HCEC 1CT (cell line): ENCODE measurements around the gene DDX41.
"Not testable (repeated sequence)": the region's sequence is repeated elsewhere in the genome, so short reads cannot be mapped to it uniquely, and the experiment has no call there.

Source experiments
- DNase-seq: peaks from one replicate; pipeline ENCODE4 v3.0.0-alpha.2; 2017

The DDX41 gene

DNA sequence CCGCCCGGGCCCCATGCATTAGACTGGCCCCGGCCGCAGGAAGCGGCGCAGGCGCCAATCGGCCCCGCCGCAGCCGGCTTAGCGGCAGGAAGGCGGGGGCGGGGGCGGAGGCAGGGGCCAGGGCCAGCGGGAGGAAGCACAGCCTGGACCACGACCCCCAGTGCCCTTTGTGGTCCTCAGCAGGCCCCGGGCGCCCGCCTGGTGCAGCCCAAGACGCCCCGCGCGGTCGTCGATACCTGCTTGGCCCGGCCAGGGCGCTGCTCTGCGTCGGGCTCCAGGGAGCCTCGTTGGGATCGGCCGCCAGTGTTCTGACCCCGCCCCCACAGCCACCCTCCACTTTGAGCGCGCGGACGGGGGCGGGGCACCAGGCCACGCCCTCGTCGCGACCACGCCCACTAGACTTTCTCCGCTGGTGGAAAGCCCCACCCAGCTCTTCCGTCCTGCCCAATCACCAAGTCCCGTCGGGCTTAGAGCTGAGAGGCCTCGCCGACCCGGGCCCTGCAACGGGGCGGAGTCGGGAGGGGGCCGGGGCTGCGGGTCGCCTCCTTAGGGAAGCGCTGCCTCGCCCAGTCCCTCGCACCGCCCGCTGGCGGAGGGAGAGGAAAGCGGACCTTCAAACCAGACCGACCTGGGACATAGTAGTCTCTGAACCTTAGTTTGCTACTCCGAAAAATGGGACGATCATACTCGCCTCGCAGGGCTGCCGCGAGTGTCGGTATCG is 19.3 kb downstream of the DDX41 start, which contains the start of gene PDLIM7:
PDLIM7 (minus strand) TSS at position 313 of the 721 bp plus-strand sequence. CDS start 1,092 bp downstream, outside the sequence.
- DNase-seq: peak; percentile 98

- peak; percentile 96 for DNase-seq
These were observed 20.0 kb downstream of the DDX41 start for GRCh38 chr5:177496727-177497291.

DNA sequence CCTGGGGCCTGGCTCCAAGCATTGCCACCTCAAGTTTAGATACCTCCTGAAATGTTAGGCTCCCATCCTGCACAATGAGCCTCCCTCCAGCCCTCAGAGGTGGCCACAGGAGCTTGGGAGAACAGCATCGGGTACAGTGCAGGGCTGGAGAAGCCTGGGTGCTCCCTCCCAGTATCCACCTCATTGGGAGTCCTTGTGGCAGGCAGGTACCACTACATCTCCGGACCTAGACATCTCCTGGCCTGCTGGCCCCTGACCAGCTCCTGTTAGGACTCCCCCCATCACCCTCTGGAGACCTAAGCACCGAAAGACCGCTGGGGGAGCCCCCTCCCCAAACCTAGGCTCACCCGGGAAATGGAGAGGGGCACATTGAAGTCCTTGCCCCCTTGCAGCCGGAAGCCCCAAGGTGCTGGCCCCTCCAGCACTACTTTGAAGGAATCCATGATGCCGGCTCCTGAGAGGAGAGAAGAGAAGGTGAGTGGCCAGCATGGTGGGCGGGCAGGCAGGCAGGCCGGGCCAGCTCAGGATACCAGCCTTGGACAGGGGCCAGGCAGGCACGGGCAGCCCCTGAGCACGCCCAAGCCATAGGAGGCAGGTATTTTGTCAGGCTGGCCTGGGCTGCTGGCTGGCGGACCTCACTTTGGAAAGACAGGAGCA is 20.6 kb downstream of the DDX41 start:
- DNase-seq: peak; percentile 70

DNA sequence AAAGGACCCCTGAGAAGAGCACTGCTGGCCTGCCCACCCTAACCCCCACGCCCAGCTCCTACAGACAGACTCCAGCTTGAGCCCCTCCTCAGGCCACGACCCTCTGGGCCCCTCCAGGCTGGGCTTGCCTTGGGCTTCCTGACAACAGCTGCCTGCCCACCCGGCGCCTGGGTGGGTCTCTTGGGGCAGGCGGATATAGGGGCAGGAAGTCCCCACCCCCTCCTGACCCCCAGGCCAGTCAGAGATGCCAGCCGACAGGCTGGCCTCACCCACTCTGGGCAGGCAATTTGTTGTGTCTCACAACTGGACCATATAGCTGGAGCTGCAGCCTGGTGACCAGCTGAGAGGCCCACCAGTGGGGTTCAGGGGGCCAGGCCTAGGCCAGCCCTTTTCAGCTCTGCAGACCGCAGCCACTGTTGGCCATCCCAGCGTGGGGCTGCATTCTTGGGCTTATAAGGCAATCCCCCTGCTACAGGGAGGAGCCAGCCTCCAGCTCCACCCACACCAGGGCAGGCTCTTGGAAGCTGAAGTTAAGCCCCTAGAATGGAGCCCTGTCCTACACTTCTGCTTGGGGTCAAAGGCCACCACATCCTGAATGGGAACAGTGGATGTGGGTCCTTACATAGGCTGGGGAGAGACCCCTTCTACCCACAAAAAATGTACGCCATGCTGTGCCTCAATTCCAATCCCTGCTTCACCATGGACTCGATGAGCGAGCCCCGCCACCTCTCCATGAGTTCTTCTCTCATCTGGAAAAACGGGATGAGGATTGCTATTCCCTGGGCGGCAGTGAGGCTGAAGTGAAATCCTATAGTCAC is 21.3 kb downstream of the DDX41 start:
- DNase-seq: peak; percentile 92

GRCh38 chr5:177494346-177495195 is 22.2 kb downstream of the DDX41 start:
- peak; percentile 90 for DNase-seq

- DNase-seq: no peak
These were observed 22.9 kb downstream of the DDX41 start for GRCh38 chr5:177493795-177494345.

DNA sequence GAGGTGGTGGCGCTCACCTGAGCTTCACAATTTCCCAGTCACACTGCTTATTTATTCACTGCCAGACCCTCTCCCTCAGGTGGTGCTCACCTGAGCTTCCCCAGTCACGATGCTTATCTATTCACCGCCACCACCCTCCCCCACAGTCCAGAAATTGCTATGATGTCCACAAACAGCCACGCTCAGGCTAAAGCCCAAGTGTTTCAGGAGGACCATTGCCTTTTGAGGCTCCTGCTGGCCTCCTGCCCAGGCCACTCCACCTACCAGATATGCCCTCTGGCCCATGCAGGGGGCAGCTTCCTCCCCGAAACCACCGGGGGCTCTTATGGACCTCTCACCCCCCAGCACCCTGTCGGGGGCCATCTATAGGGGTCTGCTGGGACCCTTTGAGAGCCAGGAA is 23.9 kb downstream of the DDX41 start:
- DNase-seq: no peak

GRCh38 chr5:177491983-177492746 is 24.6 kb downstream of the DDX41 start:
- no peak for DNase-seq

- no peak for DNase-seq
These were observed 25.3 kb downstream of the DDX41 start for GRCh38 chr5:177491429-177491945.

GRCh38 chr5:177490992-177491391 is 25.8 kb downstream of the DDX41 start:
- DNase-seq: no peak

- no peak for DNase-seq
These were observed 26.3 kb downstream of the DDX41 start for GRCh38 chr5:177490311-177490991.

DNA sequence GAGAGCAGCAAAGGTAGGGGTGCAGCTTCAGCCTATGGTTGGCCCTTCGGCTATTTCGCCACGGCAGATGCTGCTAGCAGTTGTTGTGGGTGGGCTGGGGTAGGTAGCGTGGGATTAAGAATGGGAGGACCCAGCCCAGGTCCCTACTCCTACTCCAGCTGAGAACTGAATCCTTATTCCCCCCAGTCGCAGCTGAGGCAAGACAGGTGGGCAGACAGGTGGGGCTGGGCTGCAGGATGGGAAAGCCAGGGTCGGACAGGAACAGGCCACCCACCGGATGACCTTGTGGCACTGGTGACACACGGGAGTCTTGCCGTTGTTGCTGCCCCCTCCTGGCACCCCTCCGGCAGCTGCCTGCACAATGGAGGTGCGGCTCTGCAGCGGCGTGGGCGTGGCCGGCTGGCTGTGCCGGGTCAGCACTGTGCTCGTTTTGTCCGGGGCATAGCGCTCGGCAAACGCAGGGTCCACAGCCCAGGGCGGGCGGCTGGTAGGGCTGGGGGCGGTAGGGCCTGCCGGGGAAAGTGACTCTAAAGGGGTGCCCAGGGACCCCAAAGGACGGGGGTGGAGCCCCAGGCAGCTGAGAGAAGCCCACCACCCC is 27.5 kb downstream of the DDX41 start:
- DNase-seq: no peak

GRCh38 chr5:177487975-177488374 is 28.8 kb downstream of the DDX41 start:
- DNase-seq: no peak

GRCh38 chr5:177487144-177487543 is 29.6 kb downstream of the DDX41 start:
- DNase-seq: no peak

DNA sequence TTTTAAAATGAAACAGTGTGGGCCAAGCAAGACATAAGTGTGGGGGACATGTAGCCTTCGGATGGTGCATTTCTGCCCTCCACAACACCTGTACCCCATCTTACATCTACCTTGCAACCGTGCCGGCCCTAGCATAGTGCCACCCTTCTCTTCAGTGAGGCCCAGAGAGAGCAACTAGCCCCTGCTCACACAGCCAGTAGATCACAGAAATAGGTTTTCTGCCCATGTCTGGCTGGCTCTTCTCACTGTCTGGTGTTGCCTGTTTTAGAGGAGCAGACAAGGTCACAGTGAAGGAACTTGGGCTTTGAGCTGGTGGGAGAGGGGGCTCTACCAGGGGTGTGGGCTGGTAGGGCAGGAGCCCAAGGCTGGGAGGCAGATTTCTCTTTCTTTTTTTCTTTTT is 30.5 kb downstream of the DDX41 start:
- no peak for DNase-seq

GRCh38 chr5:177485753-177486152 is 31.0 kb downstream of the DDX41 start:
- not testable (repeated sequence) for DNase-seq

GRCh38 chr5:177484902-177485549 is 31.7 kb downstream of the DDX41 start:
- no peak for DNase-seq

DNA sequence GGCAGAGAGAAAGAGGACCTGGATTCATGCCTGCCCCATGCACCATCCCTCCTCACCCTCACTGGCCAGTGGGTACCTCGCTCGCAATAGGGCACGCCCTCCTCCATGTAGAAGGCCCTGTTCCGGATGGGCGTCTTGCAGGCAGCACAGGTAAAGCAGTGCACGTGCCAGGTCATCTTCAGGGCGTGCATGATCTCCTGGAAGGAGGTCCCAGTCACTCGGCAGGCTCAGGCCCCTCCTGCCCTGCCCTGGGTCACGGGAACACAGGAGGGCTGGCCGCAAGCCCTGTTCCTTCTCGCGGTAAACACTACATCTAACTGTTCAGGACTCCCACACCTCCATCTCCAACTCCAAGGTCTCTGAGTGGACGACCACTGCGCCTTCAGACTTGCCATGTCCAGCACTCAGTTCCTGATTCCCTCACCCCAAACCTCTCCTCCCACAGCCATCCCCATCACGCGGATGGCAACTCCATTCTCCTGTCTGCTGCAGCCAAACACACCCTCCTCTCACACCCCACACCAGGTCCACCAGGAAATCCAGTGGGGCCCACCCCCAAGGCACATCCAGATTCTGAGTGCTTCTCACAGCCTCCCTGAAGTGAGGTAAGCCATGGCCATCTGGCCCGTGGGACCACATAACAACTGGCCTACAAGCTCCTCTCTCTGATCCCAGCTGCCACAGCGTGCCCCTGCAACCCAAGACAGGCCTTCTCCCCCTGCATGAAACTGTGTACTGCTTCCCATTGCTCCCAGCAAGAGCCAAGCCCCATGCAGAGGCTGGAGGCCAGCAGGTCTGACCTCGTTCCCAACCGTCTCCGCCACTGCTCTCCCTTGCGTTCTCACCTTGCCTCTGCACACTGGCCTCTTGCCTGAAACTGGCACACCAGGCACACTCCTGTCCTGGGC is 32.5 kb downstream of the DDX41 start:
- DNase-seq: no peak
